Mesendoderm (in vitro differentiated cells): Measurements from ENCODE around the gene GRB2.

Experiments used
- DNase-seq: peaks from one replicate; pipeline ENCODE4 v3.0.0; 2013
- H2AK5ac ChIP-seq: 2 replicates; pipeline ENCODE4 v1.6.1; 2013; ENCODE audit warnings: low read length, inconsistent platforms
- H2BK120ac ChIP-seq: 2 replicates; pipeline ENCODE4 v1.6.1; 2013; ENCODE audit warnings: low read depth, mild to moderate bottlenecking, low read length, moderate library complexity, mixed read lengths
- H2BK15ac ChIP-seq: replicated peaks from 2 replicates; pipeline ENCODE4 v1.6.1; 2013; ENCODE audit warnings: low read depth, mild to moderate bottlenecking, moderate library complexity
- H2BK5ac ChIP-seq: 2 replicates; pipeline ENCODE4 v1.6.1; 2013; ENCODE audit warnings: low read length, inconsistent platforms
- H3K18ac ChIP-seq: 2 replicates; pipeline ENCODE4 v1.6.1; 2013; ENCODE audit warnings: mild to moderate bottlenecking, low read length, mixed read lengths
- H3K23ac ChIP-seq: one replicate; pipeline ENCODE4 v1.6.1; 2013; ENCODE audit warnings: low read length
- H3K27ac ChIP-seq: 2 replicates; pipeline ENCODE4 v1.5.1; 2013; ENCODE audit warnings: low read depth, mild to moderate bottlenecking, inconsistent platforms, low read length, moderate library complexity
- H3K27me3 ChIP-seq: 2 replicates; pipeline ENCODE4 v1.6.1; 2013; ENCODE audit warnings: low read length, control low read depth, mild to moderate bottlenecking, inconsistent platforms; ENCODE audit not compliant: insufficient read depth, poor library complexity
- H3K36me3 ChIP-seq: 2 replicates; pipeline ENCODE4 v1.6.1; 2013; ENCODE audit warnings: low read length, inconsistent platforms; ENCODE audit not compliant: control insufficient read depth, insufficient read depth
- H3K4ac ChIP-seq: one replicate; pipeline ENCODE4 v1.6.1; 2013; ENCODE audit warnings: low read depth, mild to moderate bottlenecking, low read length, moderate library complexity
- H3K4me1 ChIP-seq: 2 replicates; pipeline ENCODE4 v1.6.1; 2013; ENCODE audit warnings: low read depth, low read length, inconsistent platforms; ENCODE audit not compliant: control insufficient read depth
- H3K4me2 ChIP-seq: 2 replicates; pipeline ENCODE4 v1.6.1; 2013; ENCODE audit warnings: low read length
- H3K4me3 ChIP-seq: 2 replicates; pipeline ENCODE4 v1.5.1; 2013; ENCODE audit warnings: mild to moderate bottlenecking, low read length
- H3K56ac ChIP-seq: one replicate; pipeline ENCODE4 v1.6.1; 2013; ENCODE audit warnings: low read length
- H3K79me1 ChIP-seq: 2 replicates; pipeline ENCODE4 v1.6.1; 2013; ENCODE audit warnings: low read length, inconsistent platforms
- H3K79me2 ChIP-seq: 2 replicates; pipeline ENCODE4 v1.6.1; 2013; ENCODE audit warnings: mild to moderate bottlenecking, low read length; ENCODE audit not compliant: control insufficient read depth, insufficient read depth
- H3K9ac ChIP-seq: 2 replicates; pipeline ENCODE4 v1.6.1; 2013; ENCODE audit warnings: low read length, inconsistent platforms
- H4K5ac ChIP-seq: one replicate; pipeline ENCODE4 v1.6.1; 2013; ENCODE audit warnings: low read length
- H4K8ac ChIP-seq: one replicate; pipeline ENCODE4 v1.6.1; 2013; ENCODE audit warnings: low read depth, mild to moderate bottlenecking, control low read depth, low read length, moderate library complexity
- WGBS: extraction: QIAGEN DNeasy Blood & Tissue Kit; methylation state at CpG from one replicate; pipeline ENCODE4 v1.1.7; 2013; ENCODE audit warnings: low lambda C conversion rate, missing lambda C conversion rate; ENCODE audit not compliant: insufficient coverage; ENCODE audit errors: extremely low coverage; 5-methylcytosine and 5-hydroxymethylcytosine counted together

The GRB2 gene

DNA sequence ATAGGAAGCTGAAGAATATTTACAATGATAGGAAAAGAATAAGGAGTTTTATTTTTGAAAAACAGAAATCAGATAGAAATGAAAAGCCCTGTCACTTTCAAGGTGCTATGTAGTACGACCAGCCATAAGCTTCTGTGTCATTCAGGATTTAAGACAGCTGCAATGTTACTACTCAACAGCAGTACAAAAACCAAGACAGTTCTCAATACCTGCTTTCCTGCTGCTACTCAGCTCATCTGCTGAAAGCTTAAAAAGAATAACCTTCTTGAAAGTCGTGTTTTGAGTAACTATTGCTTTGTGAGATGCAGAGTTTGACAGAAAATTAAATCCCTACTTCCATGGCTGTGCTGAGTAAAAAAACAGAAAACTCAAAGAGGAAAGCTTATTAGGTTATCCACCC is 8.7 kb downstream of the GRB2 start:
- Histone ChIP-seq H2AK5ac (no peak overlapping the region), H3K18ac (no peak overlapping the region), H3K23ac (no peak overlapping the region), H3K9ac (no peak overlapping the region), H3K79me1 (peaks cover 9% of the 10 kb centered on the region), H2BK120ac (no peak overlapping the region), H3K4me3 (no peak overlapping the region), H3K27ac (no peak overlapping the region), H3K4me1 (peaks cover 3% of the 10 kb centered on the region), H4K5ac (no peak overlapping the region), H3K56ac (no peak overlapping the region), H4K8ac (no peak overlapping the region), H3K79me2 (peaks cover 69% of the 10 kb centered on the region), H3K36me3 (no peaks in the 10 kb centered on the region), H2BK5ac (no peak overlapping the region), H3K4ac (no peak overlapping the region), H3K4me2 (no peak overlapping the region), H2BK15ac (no peak overlapping the region), H3K27me3 (no peaks in the 10 kb centered on the region)
- WGBS, result no CpG with 5 or more reads among the region's 2 CpGs
- DNase-seq, result no peak

- Histone ChIP-seq H3K56ac (no peak overlapping the region), H2AK5ac (no peak overlapping the region), H3K79me2 (peaks cover 66% of the 10 kb centered on the region), H3K79me1 (peaks cover 9% of the 10 kb centered on the region), H2BK120ac (no peak overlapping the region), H3K4me3 (no peak overlapping the region), H3K4me1 (peaks cover 3% of the 10 kb centered on the region), H3K27me3 (no peaks in the 10 kb centered on the region), H4K8ac (no peak overlapping the region), H3K9ac (no peak overlapping the region), H3K27ac (no peak overlapping the region), H3K4me2 (no peak overlapping the region), H4K5ac (no peak overlapping the region), H2BK15ac (no peak overlapping the region), H3K23ac (no peak overlapping the region), H3K18ac (no peak overlapping the region), H3K36me3 (no peaks in the 10 kb centered on the region), H3K4ac (no peak overlapping the region), H2BK5ac (no peak overlapping the region)
- no CpG with 5 or more reads among the region's 6 CpGs for WGBS
- DNase-seq, result no peak
These were observed 9.5 kb downstream of the GRB2 start for GRCh38 chr17:75396025-75396424.

- peaks cover 3% of the 10 kb centered on the region for H3K4me1 ChIP-seq
- H2BK120ac ChIP-seq, result no peak overlapping the region
- peak; percentile 13 for DNase-seq
- no peaks in the 10 kb centered on the region for H3K27me3 ChIP-seq
- no peak overlapping the region for H3K18ac ChIP-seq
- H2BK5ac ChIP-seq, result no peak overlapping the region
- no peak overlapping the region for H3K4ac ChIP-seq
- H3K79me1 ChIP-seq, result peaks cover 16% of the 10 kb centered on the region
- peak overlapping the region; percentile 95 for H3K56ac ChIP-seq
- H4K8ac ChIP-seq, result no peak overlapping the region
- H3K79me2 ChIP-seq, result peaks cover 64% of the 10 kb centered on the region
- no peak overlapping the region for H3K23ac ChIP-seq
- no peak overlapping the region for H2BK15ac ChIP-seq
- no CpG with 5 or more reads among the region's 9 CpGs for WGBS
- H3K4me3 ChIP-seq, result peak overlapping the region; percentile 88
- H4K5ac ChIP-seq, result no peak overlapping the region
- peak overlapping the region; percentile 84 for H3K9ac ChIP-seq
- H3K4me2 ChIP-seq, result peak overlapping the region; percentile 94
- H2AK5ac ChIP-seq, result no peak overlapping the region
- H3K27ac ChIP-seq, result peak overlapping the region; percentile 86
- no peaks in the 10 kb centered on the region for H3K36me3 ChIP-seq
These were observed 11.1 kb downstream of the GRB2 start for GRCh38 chr17:75394332-75394918.

GRCh38 chr17:75393523-75394331 is 11.8 kb downstream of the GRB2 start:
- H3K4me1 ChIP-seq, result peaks cover 3% of the 10 kb centered on the region
- H3K36me3 ChIP-seq, result no peaks in the 10 kb centered on the region
- no peak overlapping the region for H2AK5ac ChIP-seq
- H3K4me3 ChIP-seq, result peak overlapping the region; percentile 88
- H4K8ac ChIP-seq, result no peak overlapping the region
- peak overlapping the region; percentile 97 for H3K56ac ChIP-seq
- WGBS, result no CpG with 5 or more reads among the region's 28 CpGs
- H3K79me1 ChIP-seq, result peaks cover 20% of the 10 kb centered on the region
- peak overlapping the region; percentile 39 for H2BK5ac ChIP-seq
- peak overlapping the region; percentile 92 for H3K9ac ChIP-seq
- no peak overlapping the region for H3K23ac ChIP-seq
- H4K5ac ChIP-seq, result no peak overlapping the region
- H3K79me2 ChIP-seq, result peaks cover 63% of the 10 kb centered on the region
- H2BK15ac ChIP-seq, result no peak overlapping the region
- H3K4ac ChIP-seq, result no peak overlapping the region
- DNase-seq, result peak; percentile 100
- no peak overlapping the region for H2BK120ac ChIP-seq
- H3K18ac ChIP-seq, result no peak overlapping the region
- peak overlapping the region; percentile 86 for H3K27ac ChIP-seq
- peak overlapping the region; percentile 94 for H3K4me2 ChIP-seq
- no peaks in the 10 kb centered on the region for H3K27me3 ChIP-seq

DNA sequence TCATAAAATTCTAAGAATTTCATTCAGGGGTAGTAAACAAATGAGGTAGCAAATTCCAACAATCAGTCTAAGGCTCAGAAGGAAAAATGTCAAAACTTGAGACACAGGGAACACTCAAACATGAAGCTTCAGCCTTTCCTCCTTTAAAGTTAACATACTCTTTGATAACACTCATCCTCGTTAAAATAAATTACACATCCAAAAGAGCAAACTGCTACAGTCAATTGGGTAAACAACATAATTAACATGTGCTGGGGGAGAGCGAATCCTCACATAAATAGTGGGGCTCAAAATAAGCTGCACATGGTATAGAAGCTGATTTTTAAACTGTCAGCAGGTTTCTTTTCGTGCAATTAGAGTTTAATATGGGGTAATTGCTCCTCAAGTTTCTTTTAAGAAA is 12.9 kb downstream of the GRB2 start:
- H3K4ac ChIP-seq, result no peak overlapping the region
- H3K23ac ChIP-seq, result no peak overlapping the region
- H3K9ac ChIP-seq, result no peak overlapping the region
- H3K79me1 ChIP-seq, result peaks cover 22% of the 10 kb centered on the region
- H2BK120ac ChIP-seq, result no peak overlapping the region
- no peak overlapping the region for H4K8ac ChIP-seq
- no peak overlapping the region for H2BK15ac ChIP-seq
- H4K5ac ChIP-seq, result no peak overlapping the region
- no peak overlapping the region for H3K4me2 ChIP-seq
- H3K4me3 ChIP-seq, result no peak overlapping the region
- peaks cover 66% of the 10 kb centered on the region for H3K79me2 ChIP-seq
- no peak overlapping the region for H3K56ac ChIP-seq
- H3K27ac ChIP-seq, result no peak overlapping the region
- no peaks in the 10 kb centered on the region for H3K27me3 ChIP-seq
- peaks cover 3% of the 10 kb centered on the region for H3K4me1 ChIP-seq
- no peak overlapping the region for H3K18ac ChIP-seq
- no peak overlapping the region for H2AK5ac ChIP-seq
- WGBS, result no CpG with 5 or more reads among the region's 3 CpGs
- DNase-seq, result no peak
- H2BK5ac ChIP-seq, result no peak overlapping the region
- no peaks in the 10 kb centered on the region for H3K36me3 ChIP-seq
